Measurements from ENCODE around the gene NFASC.

The NFASC gene

GRCh38 chr1:205009670-205010069 is 139.0 kb downstream of the NFASC start:
- Histone ChIP-seq H3K9me3 (ENCODE audit: control insufficient read depth, insufficient read depth, low read length) (no peaks in the 10 kb centered on the region), H3K4me2 (ENCODE audit: low read length) (no peak overlapping the region), H3K79me2 (ENCODE audit: control insufficient read depth, low read length) (no peaks in the 10 kb centered on the region), H3F3A (ENCODE audit: control insufficient read depth, insufficient read depth) (no peaks in the 10 kb centered on the region), H3K27me3 (ENCODE audit: control insufficient read depth, low read length) (peaks cover 18% of the 10 kb centered on the region), H4K20me1 (ENCODE audit: control insufficient read depth, insufficient read depth, low read depth, low read length) (no peaks in the 10 kb centered on the region), H3K27ac (ENCODE audit: low read depth, low read length) (no peak overlapping the region), H3K4me1 (ENCODE audit: control insufficient read depth, low read length) (no peaks in the 10 kb centered on the region), H3K9me2 (replicated peaks; ENCODE audit: control insufficient read depth, low read length) (no peaks in the 10 kb centered on the region), H3K36me3 (ENCODE audit: control insufficient read depth, low read length) (no peaks in the 10 kb centered on the region), H3K4me3 (ENCODE audit: low read length) (no peak overlapping the region)
- no peak for TF ChIP-seq EZH2phosphoT487 (IDR thresholded peaks at IDR 0.05; ENCODE audit: borderline replicate concordance, low read length)
- TF ChIP-seq CTCF (IDR thresholded peaks at IDR 0.05; ENCODE audit: low read depth, low read length, poor library complexity, severe bottlenecking): no peak

GRCh38 chr1:205012391-205013140 is 141.9 kb downstream of the NFASC start:
- TF ChIP-seq CTCF (IDR thresholded peaks at IDR 0.05; ENCODE audit: low read depth, low read length, poor library complexity, severe bottlenecking) (no peak), EZH2phosphoT487 (IDR thresholded peaks at IDR 0.05; ENCODE audit: borderline replicate concordance, low read length) (no peak)
- Histone ChIP-seq H3K79me2 (ENCODE audit: control insufficient read depth, low read length) (no peaks in the 10 kb centered on the region), H3K4me2 (ENCODE audit: low read length) (no peak overlapping the region), H3K9me2 (replicated peaks; ENCODE audit: control insufficient read depth, low read length) (no peaks in the 10 kb centered on the region), H3K27me3 (ENCODE audit: control insufficient read depth, low read length) (peaks cover 11% of the 10 kb centered on the region; the same call in 1 of the 2 replicates), H3K27ac (ENCODE audit: low read depth, low read length) (no peak overlapping the region), H4K20me1 (ENCODE audit: control insufficient read depth, insufficient read depth, low read depth, low read length) (no peaks in the 10 kb centered on the region), H3K9me3 (ENCODE audit: control insufficient read depth, insufficient read depth, low read length) (no peaks in the 10 kb centered on the region), H3K36me3 (ENCODE audit: control insufficient read depth, low read length) (no peaks in the 10 kb centered on the region), H3K4me1 (ENCODE audit: control insufficient read depth, low read length) (no peaks in the 10 kb centered on the region), H3F3A (ENCODE audit: control insufficient read depth, insufficient read depth) (no peaks in the 10 kb centered on the region), H3K4me3 (ENCODE audit: low read length) (no peak overlapping the region)

- H3F3A ChIP-seq (ENCODE audit: control insufficient read depth, insufficient read depth): no peaks in the 10 kb centered on the region
- no peaks in the 10 kb centered on the region for H3K4me1 ChIP-seq (ENCODE audit: control insufficient read depth, low read length)
- peaks cover 11% of the 10 kb centered on the region; the same call in 1 of the 2 replicates for H3K27me3 ChIP-seq (ENCODE audit: control insufficient read depth, low read length)
- no peaks in the 10 kb centered on the region for H3K9me2 ChIP-seq (replicated peaks; ENCODE audit: control insufficient read depth, low read length)
- TF ChIP-seq CTCF (IDR thresholded peaks at IDR 0.05; ENCODE audit: low read depth, low read length, poor library complexity, severe bottlenecking) (no peak), EZH2phosphoT487 (IDR thresholded peaks at IDR 0.05; ENCODE audit: borderline replicate concordance, low read length) (no peak)
- no peaks in the 10 kb centered on the region for H4K20me1 ChIP-seq (ENCODE audit: control insufficient read depth, insufficient read depth, low read depth, low read length)
- no peaks in the 10 kb centered on the region for H3K79me2 ChIP-seq (ENCODE audit: control insufficient read depth, low read length)
- no peaks in the 10 kb centered on the region for H3K9me3 ChIP-seq (ENCODE audit: control insufficient read depth, insufficient read depth, low read length)
- no peak overlapping the region for H3K4me3 ChIP-seq (ENCODE audit: low read length)
- H3K4me2 ChIP-seq (ENCODE audit: low read length): no peak overlapping the region
- H3K36me3 ChIP-seq (ENCODE audit: control insufficient read depth, low read length): no peaks in the 10 kb centered on the region
- H3K27ac ChIP-seq (ENCODE audit: low read depth, low read length): no peak overlapping the region
These were observed 143.2 kb downstream of the NFASC start for GRCh38 chr1:205013683-205014367.
